GM19328 (cell line): ENCODE data around the gene RDH12.
"Not testable (repeated sequence)": the region's sequence is repeated elsewhere in the genome, so short reads cannot be mapped to it uniquely, and the experiment has no call there.

Experiments used
- ATAC-seq: cut with Tn5 transposase; IDR thresholded peaks from one replicate; pipeline ENCODE4 v1.9.1; 2021; ENCODE audit warnings: mild to moderate bottlenecking, moderate library complexity; ENCODE audit not compliant: unreplicated experiment

Gene RDH12

GRCh38 chr14:67704484-67705089 lies 2.9 kb downstream of the RDH12 start:
- ATAC-seq: no peak

- no peak for ATAC-seq
Observed at GRCh38 chr14:67705211-67705610, 3.5 kb downstream of the RDH12 start.

GRCh38 chr14:67709346-67709745 lies 7.7 kb downstream of the RDH12 start:
- not testable (repeated sequence) for ATAC-seq

- ATAC-seq: not testable (repeated sequence)
Observed at GRCh38 chr14:67709796-67710195, 8.1 kb downstream of the RDH12 start.

- ATAC-seq: no peak
Observed at GRCh38 chr14:67710209-67710608, 8.5 kb downstream of the RDH12 start.

GRCh38 chr14:67717048-67717447 lies 15.4 kb downstream of the RDH12 start:
- ATAC-seq: no peak

GRCh38 chr14:67718265-67718664 lies 16.6 kb downstream of the RDH12 start:
- no peak for ATAC-seq

- not testable (repeated sequence) for ATAC-seq
Observed at GRCh38 chr14:67719385-67719784, 17.7 kb downstream of the RDH12 start.

- no peak for ATAC-seq
Observed at GRCh38 chr14:67719866-67720265, 18.2 kb downstream of the RDH12 start.

GRCh38 chr14:67721875-67722274 lies 20.2 kb downstream of the RDH12 start:
- ATAC-seq: no peak

GRCh38 chr14:67722293-67722692 lies 20.6 kb downstream of the RDH12 start:
- no peak for ATAC-seq

GRCh38 chr14:67725171-67725570 lies 23.5 kb downstream of the RDH12 start:
- no peak for ATAC-seq

- ATAC-seq: no peak
Observed at GRCh38 chr14:67727361-67727760, 25.7 kb downstream of the RDH12 start.

- ATAC-seq: no peak
Observed at GRCh38 chr14:67728258-67728657, 26.6 kb downstream of the RDH12 start.

GRCh38 chr14:67729072-67729885 lies 27.6 kb downstream of the RDH12 start:
- no peak for ATAC-seq

GRCh38 chr14:67733616-67734015 lies 31.9 kb downstream of the RDH12 start:
- ATAC-seq: no peak

- ATAC-seq: no peak
Observed at GRCh38 chr14:67734675-67735074, 33.0 kb downstream of the RDH12 start.

- no peak for ATAC-seq
Observed at GRCh38 chr14:67735336-67736147, 33.9 kb downstream of the RDH12 start.

- no peak for ATAC-seq
Observed at GRCh38 chr14:67736771-67737170, 35.1 kb downstream of the RDH12 start.

- no peak for ATAC-seq
Observed at GRCh38 chr14:67738740-67739504, 37.2 kb downstream of the RDH12 start.

GRCh38 chr14:67744046-67744445 lies 42.4 kb downstream of the RDH12 start:
- ATAC-seq: no peak
